Measurements from ENCODE around the gene SUSD1.
"Not testable (repeated sequence)": the region's sequence is repeated elsewhere in the genome, so short reads cannot be mapped to it uniquely, and the experiment has no call there.

The SUSD1 gene

DNA sequence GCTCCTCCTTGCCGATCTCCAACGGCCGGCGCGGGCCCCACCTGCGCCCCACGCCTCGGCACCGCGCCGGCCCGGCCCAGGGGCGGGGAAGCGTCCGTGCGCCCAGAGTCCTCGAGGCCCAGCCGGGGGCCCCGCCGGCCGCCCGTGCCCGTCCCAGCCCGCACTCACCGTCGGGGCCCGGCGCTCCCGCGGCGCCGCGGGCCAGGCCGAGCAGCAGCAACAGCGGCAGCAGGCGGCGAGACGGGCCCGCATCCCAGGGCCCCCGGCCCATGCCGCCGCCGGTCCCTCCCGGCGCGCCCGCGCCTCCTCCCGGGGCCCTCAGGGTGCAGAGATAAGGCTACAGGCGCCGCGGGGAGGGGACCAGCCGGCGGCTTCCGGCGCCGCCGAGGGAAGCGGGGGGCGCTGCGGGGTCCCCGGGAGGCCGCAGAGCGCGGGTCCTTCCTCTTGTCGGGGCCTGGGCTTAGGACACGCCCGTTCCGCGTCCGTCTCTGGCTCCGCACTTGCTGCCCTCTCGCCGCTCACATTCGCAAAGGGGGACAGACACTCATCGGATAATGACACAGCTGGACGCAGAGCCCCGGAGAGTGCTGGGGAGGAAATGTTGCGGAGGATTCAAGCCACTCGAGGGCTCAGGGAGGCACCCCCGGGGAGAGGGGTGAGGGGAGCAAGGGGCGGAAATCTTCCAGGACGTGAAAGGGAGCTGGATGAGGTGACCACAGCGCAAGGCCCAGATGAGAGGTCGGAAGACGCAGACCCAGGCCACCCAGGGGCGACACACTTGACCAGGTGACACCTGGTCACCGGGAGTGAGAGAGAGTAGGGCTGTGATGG is at the start of gene SUSD1:
SUSD1 (minus strand) TSS at position 333 of the 831 bp plus-strand sequence; CDS start at position 271, 62 bp downstream.
- DNase-seq (ENCODE audit: low read depth in 3 of 3) = peak in 1 of 3 experiments; percentile 23

GRCh38 chr9:112224401-112225289 is 49.5 kb upstream of the SUSD1 start:
- DNase-seq (ENCODE audit: low read depth in 3 of 3) = no peak

DNA sequence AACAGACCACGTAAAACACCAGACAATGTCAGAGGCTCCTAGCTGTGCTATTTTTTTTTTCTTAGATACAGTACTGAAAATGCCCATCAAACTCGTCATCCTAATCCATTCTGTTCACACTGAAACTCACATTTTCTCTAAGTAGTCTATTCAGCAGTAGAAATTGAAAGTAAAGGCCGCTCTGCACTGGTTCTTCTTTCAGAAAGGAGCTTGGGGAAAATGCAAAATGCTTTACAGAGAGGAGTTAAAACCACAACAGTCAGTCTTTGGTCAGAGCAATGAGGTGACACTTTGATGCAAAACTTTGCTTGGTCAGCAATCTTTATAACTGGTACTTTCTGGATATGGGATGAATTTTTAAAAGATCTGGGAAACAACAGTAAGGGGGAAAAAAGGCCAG is 43.8 kb upstream of the SUSD1 start:
- no peak for DNase-seq (ENCODE audit: low read depth in 3 of 3)

- DNase-seq (ENCODE audit: low read depth in 3 of 3) = no peak
Measured at GRCh38 chr9:112212926-112213325, 37.8 kb upstream of the SUSD1 start.

DNA sequence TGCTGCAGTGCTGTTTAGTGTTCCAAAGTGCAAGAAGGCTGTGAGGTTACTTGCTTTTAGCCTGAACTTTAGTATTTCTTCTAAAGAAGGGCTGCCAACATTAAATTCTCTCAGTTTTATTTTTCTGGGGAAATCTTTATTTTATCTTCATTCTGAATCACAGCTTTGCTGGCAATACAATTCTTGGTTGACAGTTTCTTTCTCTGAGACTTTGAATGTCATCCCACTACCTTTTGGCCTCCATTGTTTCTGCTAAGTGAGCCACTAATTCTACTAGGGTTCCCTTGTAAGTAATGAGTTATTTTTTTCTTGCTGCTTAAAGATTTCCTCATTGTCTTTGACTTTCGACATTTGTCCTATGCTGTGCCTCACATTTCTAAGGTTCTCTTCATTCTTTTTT is 32.4 kb upstream of the SUSD1 start:
- DNase-seq (ENCODE audit: low read depth in 3 of 3) = no peak

DNA sequence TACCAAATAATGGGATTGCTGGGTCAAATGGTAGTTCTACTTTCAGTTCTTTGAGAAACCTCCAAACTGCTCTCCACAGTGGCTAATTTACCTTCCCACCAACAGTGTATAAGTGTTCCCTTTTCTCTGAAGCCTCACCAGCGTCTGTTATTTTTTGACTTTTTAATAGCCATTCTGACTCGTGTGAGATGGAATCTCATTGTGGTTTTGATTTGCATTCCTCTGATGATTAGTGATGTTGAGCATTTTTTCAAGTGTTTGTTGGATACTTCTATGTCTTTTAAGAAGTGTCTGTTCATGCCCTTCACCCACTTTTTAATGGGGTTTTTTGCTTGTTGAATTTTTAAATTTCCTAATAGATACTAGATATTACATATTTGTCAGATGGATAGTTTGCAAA is 28.4 kb upstream of the SUSD1 start:
- no peak for DNase-seq (ENCODE audit: low read depth in 3 of 3)

DNA sequence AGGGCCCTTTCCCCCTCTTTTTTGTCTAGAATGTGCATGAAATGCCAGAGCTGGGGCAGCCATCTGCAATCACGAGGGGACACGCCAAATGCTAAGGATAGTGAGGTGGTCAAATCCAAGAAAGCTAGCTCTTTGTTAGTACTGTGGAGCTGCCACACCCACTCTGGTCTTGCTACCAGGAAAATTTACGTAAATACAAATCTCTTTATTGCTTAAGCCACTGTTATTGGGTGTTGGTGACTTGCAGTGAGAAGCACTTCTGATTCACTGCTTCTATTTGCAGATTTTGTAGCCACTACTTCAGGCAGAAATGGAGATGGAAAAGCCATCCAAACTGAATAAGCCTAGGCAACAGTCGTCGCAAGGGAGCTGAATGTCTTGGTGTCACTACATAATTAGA is 25.6 kb upstream of the SUSD1 start:
- DNase-seq (ENCODE audit: low read depth in 3 of 3) = no peak

GRCh38 chr9:112198646-112199045 is 23.5 kb upstream of the SUSD1 start:
- no peak for DNase-seq (ENCODE audit: low read depth in 3 of 3)

DNA sequence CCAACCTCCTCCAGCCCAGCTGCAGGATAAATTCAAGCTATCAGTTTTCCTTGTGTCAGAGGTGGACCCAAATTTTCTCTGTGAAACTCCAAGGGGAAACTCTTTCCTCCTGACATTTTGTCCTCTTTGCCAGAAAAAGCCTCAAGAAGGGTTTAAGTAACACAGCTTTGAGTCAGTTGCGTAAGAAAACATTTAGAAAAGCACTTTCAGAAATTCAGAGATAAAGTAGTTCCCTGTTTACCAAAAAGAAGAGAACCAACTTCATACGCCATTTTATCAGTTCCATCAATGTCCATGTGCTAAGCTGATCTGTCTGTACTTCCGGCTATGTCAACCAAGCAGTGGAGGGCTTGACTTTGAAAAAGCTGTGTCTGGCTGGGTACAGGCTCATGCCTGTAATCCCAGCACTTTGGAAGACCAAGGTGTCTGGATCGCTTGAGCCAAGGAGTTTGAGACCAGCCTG is 19.9 kb upstream of the SUSD1 start:
- no peak for DNase-seq (ENCODE audit: low read depth in 3 of 3)

GRCh38 chr9:112193572-112194288 is 18.6 kb upstream of the SUSD1 start:
- no peak for DNase-seq (ENCODE audit: low read depth in 3 of 3)

GRCh38 chr9:112190320-112190719 is 15.2 kb upstream of the SUSD1 start:
- DNase-seq (ENCODE audit: low read depth in 3 of 3) = not testable (repeated sequence)

DNA sequence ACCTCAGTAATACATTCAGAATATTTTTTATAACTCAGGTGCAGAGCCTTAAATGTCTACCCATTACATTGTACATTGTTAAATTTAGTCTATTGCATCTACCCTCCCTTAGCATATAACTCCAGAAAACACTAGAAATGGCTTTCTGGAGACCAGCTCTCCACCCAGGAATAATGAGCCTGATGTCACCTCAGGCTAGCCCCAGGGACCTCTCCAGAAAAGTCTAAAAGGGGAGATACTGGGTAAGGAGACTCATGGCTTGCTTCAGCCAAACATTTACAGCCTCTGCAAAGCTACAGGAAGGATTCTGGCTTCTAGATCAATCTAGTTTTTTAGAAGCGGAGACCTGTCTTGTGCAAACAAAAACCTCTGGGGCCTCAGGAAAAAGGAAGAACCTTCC is 13.8 kb upstream of the SUSD1 start:
- DNase-seq (ENCODE audit: low read depth in 3 of 3) = no peak

- DNase-seq (ENCODE audit: low read depth in 3 of 3) = no peak
Measured at GRCh38 chr9:112187404-112187803, 12.3 kb upstream of the SUSD1 start.

DNA sequence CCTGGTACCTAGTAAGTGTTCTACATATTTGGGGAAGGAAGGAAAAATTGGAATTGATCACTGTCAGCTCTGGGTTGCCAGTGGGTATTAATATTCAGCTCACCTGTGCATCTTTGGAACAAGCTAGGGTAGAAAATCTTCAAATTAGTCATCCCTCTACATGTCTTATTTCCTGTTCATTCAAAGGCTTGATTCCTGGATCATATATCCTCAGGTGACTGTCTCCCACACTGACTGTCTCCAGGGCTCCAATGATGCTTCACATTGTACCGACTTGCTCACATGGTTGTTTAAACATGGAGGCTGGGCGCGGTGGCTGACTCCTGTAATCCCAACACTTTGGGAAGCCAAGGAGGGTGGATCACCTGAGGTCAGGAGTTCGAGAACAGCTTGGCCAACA is 11.6 kb upstream of the SUSD1 start:
- DNase-seq (ENCODE audit: low read depth in 3 of 3) = no peak

DNA sequence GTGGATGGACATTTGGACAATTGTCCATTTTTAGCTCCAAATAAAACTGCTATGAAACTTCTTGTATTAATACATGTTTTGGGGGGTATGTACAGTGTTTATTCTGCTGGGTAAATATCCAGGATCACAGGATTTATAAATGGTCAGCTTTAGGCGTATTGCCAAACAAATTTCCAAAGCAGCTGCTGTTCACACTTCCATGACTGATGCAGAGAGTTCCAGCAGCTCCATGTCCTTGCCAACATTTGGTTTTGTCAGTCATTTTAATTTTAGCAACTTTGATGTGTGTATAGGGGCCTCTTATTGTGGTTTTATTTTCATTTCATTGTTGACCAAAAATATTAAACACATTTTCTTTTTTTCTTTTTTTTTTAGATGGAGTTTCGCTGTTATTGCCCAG is 9.8 kb upstream of the SUSD1 start:
- no peak for DNase-seq (ENCODE audit: low read depth in 3 of 3)

DNA sequence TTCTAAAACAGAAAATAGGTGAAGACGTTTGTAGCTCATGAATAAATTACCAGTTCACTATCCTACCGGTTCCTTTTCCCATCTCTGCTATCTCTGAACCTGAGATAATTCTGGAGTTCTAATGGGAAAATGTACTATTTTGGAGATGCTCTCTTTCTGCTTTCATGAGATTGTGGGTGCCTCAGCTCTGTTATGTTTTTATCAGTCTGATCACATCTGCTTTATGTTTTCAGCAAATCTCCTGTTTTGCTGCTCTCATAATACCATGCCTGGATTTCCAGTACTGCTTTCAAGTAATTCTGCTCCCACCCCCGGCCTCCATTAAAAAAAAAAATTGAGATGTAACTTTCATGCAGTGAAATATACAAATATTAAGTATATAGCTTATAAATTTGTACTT is 9.1 kb upstream of the SUSD1 start:
- DNase-seq (ENCODE audit: low read depth in 3 of 3) = no peak

- DNase-seq (ENCODE audit: low read depth in 3 of 3) = peak in 1 of 3 experiments; percentile 13
Measured at GRCh38 chr9:112180387-112180881, 5.3 kb upstream of the SUSD1 start.

DNA sequence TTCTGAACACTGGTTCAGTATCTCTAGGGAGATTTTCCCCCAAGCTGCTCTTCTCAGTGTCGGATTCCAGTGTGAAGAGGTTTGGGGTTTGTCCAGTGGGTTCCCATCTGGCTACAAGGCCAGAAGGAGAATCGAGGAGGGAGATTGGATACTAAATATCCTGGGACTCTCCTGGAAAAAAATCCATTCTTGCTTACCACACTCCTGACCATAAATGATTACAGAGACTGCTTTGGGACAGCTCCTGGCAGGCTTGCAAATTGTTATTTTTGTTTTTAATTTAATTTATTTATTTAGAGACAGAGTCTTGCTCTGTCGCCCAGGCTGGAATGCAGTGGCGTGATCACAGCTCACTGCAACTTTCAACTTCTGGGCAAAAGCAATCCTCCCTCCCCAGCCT is 4.7 kb upstream of the SUSD1 start:
- DNase-seq (ENCODE audit: low read depth in 3 of 3) = no peak

DNA sequence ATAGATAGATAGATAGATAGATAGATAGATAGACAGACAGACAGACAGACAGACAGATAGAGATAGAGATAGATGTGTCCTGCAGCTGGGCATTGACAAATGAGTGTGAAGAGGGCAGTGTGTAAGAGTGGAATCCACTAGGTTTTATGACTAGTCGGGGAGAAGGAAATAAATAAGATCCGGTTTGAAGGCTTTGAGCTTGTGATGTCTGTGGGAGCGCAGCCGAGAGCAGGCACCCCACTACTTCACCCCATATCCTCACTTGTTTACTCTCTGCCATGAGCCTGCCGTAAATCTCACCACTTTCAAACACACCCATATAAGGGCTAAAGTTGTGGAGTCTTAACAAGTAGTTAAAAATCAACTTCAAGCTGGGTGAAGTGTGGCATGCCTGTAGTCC is 1.4 kb upstream of the SUSD1 start:
- no peak for DNase-seq (ENCODE audit: low read depth in 3 of 3)

- no peak for DNase-seq (ENCODE audit: low read depth in 3 of 3)
Measured at GRCh38 chr9:112175796-112176315, 759 bp upstream of the SUSD1 start.

GRCh38 chr9:112174222-112174964 is 704 bp downstream of the SUSD1 start:
- DNase-seq (ENCODE audit: low read depth in 3 of 3) = peak; percentile 45 to 50 (median 46)
